DMS 273 (cell line): ENCODE measurements around the gene CCNB1.
"Not testable (repeated sequence)": the region's sequence is repeated elsewhere in the genome, so short reads cannot be mapped to it uniquely, and the experiment has no call there.

Experiments
- DNase-seq: peaks from one replicate; lab custom pipeline; 2025; ENCODE audit not compliant: unreplicated experiment; lab: John Stamatoyannopoulos, UW

CCNB1 gene

DNA sequence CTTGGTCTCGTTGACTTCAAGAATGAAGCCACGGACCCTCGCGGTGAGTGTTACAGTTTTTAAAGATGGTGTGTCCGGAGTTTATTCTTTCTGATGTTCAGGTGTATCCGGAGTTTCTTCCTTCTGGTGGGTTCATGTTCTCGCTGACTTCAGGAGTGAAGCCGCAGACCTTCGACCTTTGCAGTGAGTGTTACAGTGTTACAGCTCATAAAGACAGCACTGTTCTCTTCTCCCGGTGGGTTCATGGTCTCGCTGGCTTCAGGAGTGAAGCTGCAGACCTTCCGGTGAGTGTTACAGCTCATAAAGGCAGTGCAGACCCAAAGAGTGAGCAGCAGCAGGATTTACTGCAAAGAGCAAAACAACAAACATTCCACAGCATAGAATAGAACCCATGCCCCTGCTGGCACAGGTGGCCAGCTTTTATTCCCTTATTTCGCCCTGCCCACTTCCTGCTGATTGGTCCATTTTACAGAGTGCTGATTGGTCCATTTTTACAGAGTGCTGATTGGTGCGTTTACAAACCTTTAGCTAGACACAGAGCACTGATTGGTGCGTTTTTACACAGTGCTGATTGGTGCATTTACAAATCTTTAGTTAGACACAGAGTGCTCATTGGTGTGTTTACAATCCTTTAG is 14.8 kb downstream of the CCNB1 start:
- DNase-seq: not testable (repeated sequence)

DNA sequence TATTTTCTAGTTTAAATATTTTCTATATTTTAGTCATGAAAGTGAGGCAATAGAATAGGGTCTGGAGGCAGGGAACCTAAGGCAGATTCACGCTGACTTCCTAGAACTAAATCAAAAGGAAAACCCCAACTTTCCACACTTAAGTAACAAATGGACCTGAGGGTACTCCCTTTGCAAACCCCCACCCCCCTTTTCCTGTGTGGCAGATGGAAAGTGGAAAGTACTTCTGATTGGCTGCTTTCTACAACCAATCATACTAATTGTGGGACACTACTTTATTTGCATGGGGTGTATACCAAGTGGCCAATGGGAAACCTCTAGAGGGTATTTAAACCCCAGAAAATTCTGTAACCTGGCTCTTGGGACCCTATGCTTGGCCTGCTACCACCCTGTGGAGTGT is 17.7 kb downstream of the CCNB1 start:
- no peak for DNase-seq

DNA sequence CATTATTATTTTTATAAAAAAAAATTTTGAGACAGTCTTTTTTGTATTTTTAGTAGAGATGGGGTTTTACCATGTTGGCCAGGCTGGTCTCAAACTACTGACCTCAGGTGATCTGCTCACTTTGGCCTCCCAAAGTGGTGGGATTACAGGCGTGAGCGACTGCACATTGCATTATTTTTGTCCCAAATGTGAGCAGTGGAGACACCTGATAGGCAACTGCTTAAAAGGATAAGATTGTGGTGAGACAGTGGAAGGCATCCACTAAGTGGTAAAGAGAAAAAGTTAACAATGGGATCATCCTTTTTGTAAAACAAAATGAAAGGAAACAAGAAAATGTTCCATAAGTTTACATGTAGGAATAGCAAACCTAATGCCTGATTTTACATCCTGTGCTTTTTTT is 20.4 kb downstream of the CCNB1 start:
- no peak for DNase-seq

DNA sequence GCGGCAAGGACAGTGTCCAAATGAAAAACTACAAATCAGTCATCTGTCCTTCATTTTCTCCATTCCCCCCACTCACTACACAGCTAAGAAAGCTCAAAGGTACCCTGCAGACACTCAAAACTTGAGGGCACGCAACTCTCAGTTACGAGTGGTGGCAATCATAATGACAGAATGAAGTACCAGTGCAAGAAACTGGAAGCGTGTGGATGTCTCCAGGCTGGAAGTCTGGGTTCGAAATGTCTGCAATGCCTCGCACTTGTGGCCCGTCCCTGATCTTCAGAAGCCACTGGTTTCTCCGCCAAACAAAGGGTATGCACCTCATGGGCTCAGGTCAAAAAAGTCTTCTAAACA is 21.8 kb downstream of the CCNB1 start:
- DNase-seq: no peak

DNA sequence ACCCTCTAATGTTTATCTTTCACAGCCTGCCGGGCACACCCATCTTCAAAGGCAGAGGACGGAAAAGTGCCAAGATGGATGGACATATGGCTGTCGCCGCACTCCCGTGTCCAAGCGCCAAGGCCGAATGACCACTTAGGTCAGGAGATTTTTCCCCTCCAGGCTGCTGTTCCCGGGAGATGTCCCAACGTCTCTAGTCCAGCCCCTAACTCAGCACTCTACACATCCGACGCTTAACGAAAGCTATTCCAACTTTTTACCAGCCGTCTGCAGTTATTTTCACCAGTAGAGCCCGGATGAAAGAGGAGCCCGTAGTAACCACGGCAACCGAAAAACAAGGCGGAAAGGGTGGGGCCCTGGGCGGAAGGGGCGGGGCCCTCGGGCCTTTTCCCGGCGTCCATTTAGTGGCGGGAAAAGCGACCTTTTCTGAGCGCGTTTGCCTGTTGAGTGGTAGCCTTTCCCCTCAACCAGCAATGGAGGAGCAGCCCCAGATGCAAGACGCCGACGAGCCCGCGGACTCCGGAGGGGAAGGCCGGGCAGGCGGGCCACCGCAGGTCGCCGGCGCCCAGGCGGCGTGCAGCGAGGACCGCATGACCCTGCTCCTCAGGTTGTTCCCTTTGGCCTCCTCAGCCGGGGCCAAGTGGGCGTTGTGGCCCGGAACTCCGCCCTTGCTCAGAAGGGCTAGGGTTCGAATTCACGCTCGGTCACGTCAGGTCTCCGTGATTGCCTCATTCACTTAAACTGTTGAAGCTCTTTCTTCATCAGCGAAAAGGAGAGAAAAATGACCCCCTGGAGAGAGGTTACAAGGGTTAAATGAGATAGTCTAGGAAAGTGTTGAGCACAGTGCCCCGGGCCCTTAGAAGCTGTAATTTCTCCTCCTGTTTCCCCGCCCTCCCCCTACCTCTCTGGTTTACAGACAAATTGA is 22.5 kb downstream of the CCNB1 start, which contains the start of gene CENPH:
TSS of gene CENPH (plus strand) at position 422 of the 925 bp plus-strand sequence. CDS start at position 474, 52 bp downstream.
- peak; percentile 97 for DNase-seq

DNA sequence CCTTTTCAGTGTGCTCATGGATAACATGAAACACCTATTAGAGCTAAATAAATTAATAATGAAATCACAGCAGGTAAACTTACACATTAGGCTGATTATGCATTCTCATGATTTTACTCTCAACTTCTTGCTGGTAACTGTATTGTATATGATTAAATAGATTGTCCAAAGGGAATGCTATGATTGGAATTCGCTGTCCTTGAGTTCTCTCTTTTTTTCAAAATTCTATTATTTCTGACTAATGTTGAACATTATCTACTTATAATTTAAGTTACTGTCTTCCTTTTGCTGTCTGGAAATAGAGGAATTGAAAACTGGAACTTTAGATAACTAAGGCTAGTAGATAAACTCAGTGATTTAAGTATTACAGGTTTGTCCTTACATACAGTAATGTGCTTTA is 35.5 kb downstream of the CCNB1 start:
- no peak for DNase-seq

DNA sequence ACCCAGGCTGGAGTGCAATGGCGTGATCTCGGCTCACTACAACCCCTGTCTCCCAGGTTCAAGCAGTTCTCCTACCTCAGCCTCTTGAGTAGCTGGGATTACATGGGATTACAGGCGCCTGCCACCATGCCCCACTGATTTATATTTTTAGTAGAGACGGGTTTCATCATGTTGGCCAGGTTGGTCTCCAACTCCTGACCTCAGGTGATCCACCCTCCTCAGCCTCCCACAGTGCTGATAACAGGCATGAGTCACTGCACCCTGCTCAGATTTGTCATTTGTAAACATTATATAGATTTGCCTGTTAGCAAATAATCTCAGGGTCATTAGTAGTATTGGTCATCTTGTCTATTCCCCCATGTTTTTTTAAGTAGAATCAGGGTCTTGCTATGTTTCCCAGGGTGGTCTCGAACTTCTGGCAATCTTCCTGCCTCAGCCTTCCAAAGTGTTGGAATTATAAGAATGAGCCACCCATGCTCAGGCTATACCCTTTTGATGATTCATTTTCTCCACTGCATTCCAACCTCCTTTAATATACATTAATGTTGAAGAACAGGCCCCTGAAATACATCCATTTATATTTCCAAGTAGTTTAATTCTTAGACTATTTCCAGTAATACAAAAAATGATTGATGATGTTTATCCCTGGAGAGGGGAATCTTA is 39.7 kb downstream of the CCNB1 start:
- DNase-seq: no peak

DNA sequence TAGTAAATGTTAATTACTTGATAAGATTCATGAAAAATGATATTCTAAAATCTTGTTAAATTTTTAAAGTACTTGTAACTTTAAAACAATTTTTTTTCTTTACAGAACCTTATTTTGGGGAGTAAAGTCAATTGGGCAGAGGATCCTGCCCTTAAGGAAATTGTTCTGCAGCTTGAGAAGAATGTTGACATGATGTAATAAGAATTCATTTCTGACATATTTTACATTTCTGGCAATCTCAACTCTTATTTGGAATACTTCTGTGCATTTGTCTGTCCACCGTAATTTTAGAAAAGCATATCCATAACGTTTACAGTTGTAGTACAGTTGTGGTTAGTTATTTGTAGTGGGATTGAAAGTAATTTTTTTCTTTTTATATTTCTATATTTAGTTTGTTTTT is 42.7 kb downstream of the CCNB1 start:
- no peak for DNase-seq

DNA sequence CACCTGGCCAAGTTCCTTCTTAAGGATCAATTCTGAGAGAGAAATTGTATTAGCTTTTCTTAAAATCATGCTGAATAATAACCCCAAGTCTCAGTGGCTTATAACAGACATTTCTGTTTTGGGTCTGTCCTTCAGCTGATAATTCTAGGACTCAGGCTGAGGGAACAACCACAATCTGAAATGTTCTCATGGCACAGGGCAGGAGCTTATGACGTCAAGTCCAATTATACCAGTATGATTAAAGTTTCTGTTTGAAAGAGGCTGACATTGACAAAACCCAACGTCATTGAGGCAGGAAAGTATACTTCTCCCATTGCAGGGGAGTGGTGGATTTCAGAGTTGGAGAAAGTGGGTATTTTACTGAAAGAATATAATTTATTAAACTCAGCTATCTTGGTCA is 44.2 kb downstream of the CCNB1 start:
- no peak for DNase-seq

DNA sequence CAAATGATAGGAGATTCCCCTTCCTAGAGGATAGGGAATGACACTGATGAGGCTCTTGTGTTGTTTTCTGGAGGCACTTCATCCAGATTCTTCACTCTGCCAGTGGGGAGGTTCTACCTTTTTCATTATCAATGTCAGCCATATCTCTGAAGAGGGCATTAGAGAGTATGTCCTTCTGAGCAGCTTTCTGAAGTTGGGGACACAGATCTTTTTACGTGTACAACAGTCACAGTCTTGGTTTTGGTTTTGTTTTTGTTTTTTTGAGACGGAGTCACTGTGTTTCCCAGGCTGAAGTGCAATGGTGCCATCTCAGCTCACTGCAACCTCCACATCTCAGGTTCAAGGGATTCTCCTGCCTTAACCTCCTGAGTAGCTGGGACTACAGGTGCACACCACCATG is 45.1 kb downstream of the CCNB1 start:
- no peak for DNase-seq

DNA sequence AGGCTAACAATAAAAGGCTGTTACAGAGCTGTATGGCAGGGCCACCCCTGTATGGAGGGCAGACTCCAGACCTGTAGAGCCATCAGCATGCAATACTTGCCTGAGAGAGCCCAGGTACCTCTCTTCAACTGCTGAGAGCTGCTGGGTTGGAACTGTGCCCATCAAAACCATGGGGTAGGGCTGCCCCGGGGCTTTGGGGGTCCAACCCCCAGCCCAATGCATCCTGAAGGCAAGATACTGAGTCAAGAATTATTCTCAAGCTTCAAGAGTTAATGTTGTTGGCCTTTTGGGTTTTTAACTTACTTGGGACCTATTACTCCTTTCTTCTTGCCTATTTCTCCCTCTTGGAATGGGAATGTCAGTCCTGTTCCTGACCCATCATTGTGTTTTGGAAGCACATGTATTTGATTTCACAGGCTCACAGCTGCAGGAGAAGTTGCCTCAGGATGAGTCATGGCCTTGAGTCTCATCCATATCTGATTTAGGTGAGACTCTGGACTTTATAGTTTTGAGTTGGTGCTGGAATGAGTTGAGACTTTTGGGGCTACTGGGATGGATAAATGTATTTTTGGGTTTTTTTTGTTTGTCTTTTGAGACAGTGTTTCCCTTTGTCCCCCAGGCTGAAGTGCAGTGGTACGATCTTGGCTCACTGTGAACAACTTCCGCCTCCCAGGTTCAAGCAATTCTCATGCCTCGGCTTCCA is 46.7 kb downstream of the CCNB1 start:
- no peak for DNase-seq

DNA sequence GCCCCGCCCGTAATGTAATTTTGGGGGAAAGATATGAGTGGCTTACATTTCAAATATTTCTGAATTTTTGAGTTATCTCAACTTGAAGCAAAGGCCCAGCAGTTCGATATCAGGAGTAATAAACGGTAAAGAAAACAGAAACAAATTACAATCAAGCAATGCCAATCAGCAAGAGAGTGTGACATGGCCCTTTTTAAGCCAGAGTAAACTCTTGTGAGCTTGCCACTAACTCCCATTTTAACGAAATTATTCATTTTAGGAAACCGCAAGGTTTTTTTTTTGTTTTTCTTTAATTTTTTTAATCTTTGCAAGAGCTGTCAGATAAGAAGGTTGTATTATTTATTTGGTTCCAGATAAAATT is 50.2 kb downstream of the CCNB1 start:
- no peak for DNase-seq

DNA sequence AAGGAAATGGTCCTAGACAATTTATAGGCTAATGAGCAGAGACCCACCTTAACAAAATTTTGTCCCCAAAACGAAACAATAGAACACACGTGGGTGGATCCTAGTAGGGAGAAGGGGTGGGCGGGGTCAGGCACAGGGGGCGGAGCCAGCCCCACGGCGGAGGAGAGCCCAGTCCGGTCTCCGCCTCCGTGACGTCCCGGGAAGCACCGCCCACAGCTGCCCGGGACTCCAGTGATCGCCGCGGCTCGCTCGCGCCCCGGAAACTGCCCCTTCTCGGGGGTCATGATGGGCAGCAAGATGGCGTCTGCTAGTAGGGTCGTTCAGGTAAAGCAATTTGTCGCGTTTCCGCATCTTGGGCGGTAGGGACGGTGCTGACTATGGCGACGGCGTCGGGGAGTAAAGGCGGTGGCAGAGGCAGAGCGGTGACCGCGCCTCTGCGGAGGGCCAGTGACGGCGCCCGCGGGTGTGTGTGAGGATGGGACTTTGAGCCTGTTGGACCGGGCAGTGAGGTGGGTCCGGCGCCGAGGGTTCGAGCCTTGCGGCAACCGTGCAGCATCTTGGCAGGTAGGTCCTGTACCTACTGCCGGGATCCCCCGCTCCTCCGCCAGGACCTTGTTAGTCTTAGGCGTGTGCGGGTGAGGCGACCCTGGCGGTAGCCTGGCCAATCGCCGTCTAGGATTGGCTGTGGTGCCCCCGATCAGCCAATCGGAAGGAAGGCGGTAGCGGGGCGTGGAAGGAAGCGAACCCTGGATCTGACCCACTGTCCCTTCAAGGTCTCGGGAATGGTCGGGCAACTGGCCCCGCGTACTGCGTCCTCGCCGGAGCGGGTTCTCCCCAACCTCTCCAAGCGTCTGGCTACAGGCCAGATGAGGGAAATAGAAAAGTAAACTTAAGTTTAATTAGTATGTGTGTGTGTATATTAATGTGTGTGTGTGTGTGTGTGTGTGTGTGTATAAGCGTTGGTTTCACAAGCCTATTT is 50.9 kb downstream of the CCNB1 start:
- DNase-seq: peak; percentile 97

DNA sequence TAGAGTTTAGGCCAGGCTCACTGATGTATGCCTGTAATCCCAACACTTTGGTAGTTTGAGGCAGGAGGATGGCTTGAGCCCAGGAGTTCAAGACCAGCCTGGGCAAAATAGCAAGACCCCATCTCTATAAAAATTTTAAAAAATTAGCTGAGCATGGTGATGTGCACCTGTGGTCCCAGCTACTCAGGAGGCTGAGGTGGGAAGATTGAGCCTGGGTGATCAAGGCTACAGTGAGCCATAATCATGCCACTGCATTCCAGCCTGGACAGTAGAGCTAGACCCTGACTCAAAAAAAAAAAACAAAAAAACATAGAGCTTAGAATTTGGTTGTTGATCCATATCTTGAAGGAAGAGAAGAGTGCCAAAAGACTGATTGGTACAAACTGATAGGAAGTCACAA is 53.0 kb downstream of the CCNB1 start:
- no peak for DNase-seq

DNA sequence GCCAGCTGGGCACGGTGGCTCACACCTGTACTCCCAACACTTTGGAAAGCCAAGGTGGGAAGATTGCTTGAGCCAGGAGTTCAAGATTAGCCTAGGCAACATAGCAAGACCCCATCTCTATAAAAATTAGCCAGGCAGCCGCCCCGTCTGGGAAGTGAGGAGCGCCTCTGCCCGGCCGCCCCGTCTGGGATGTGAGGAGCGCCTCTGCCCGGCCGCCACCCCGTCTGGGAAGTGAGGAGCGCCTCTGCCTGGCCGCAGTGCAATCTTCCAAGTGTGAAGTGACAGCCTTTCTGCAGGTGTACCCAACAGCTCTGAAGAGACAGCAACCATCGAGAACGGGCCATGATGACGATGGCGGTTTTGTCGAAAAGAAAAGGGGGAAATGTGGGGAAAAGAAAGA is 53.4 kb downstream of the CCNB1 start:
- DNase-seq: not testable (repeated sequence)

DNA sequence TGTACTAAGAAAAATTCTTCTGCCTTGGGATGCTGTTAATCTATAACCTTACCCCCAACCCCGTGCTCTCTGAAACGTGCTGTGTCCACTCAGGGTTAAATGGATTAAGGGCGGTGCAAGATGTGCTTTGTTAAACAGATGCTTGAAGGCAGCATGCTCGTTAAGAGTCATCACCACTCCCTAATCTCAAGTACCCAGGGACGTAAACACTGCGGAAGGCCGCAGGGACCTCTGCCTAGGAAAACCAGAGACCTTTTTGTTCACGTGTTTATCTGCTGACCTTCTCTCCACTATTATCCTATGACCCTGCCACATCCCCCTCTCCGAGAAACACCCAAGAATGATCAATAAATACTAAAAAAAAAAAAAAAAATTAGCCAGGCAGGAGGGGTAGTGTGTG is 53.9 kb downstream of the CCNB1 start:
- DNase-seq: not testable (repeated sequence)

DNA sequence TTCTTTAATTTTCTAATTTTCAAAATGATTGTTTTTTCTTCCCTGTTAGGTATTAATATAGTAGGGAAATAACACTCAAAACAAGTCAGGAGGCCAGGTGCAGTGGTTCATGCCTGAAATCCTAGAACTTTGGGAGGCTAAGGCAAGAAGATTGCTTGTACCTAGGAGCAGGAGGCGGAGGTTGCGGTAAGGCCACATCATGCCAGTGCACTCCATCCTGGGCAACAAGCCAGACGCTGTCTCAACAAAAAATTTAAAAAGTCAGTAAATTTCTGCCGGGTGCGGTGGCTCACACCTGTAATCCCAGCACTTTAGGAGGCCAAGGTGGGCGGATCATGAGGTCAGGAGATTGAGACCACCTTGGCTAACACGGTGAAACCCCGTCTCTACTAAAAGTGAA is 57.6 kb downstream of the CCNB1 start:
- DNase-seq: no peak

DNA sequence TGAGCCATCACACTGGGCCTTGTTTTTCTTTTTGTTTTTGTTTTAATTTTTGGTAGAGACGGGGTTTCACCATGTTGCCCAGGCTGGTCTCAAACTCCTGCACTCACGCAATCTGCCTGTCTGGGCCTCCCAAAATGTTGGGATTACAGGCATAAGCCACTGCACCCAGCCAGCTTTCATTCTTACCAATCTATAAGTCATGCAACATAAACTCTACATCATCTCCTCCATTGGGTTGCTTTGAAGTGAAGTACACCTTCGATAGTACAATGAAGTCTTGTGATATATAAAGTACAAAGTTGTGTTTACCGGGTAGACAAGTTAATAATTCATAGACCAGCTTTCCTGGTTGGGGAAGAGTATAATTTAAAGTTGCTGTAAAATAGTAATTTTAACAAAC is 58.9 kb downstream of the CCNB1 start:
- no peak for DNase-seq
